Frontal cortex (tissue), 1 donor: ENCODE results near the gene HSBP1. TPM values are rescaled to one million over a fixed set of nuclear protein-coding genes. Genes with fewer than 3 reads are reported as not detected.

Source experiments
- total RNA-seq: library from RNA; depleted of rRNA; stranded (reverse); fragments of >200 nt; gene quantifications from one replicate; pipeline ENCODE4 v1.2.3, GENCODE V29; 2014

Gene HSBP1
- total RNA-seq, 1 donor from 2014 or later = 126 TPM

Other genes starting within 250 kb of the HSBP1 start
- 3.3 TPM for gene MLYCD, start 91.1 kb downstream of the HSBP1 start, total RNA-seq
- gene OSGIN1, start 145.3 kb downstream of the HSBP1 start, total RNA-seq = not detected
- gene NECAB2, start 160.3 kb downstream of the HSBP1 start, total RNA-seq = 6.9 TPM
- not detected for gene SLC38A8, start 234.8 kb downstream of the HSBP1 start, total RNA-seq